Left lung (tissue), 10 donors: Measurements from ENCODE around the gene NADK. TPM values are rescaled to one million over a fixed set of nuclear protein-coding genes. Genes with fewer than 3 reads are reported as not detected.
"Not testable (repeated sequence)": the region's sequence is repeated elsewhere in the genome, so short reads cannot be mapped to it uniquely, and the experiment has no call there.

Experiments used
- ATAC-seq: fragments of 200-7000 bp; cut with Tn5 transposase; one replicate; pipeline ENCODE4 v1.9.1; 2020; ENCODE audit warnings: moderate library complexity
- DNase-seq, 4 donors: peaks; one replicate each; pipeline ENCODE4 v3.0.0-alpha.2; 2013 to 2020
- H3K27ac ChIP-seq, 2 donors: fragments of 200-600 bp; sonication (generic) in 1 of 2; one replicate each; pipeline versions ENCODE4 v1.5.0 to v1.8.0; 2020 to 2021
- H3K27me3 ChIP-seq, 2 donors: fragments of 200-600 bp; sonication (generic) in 1 of 2; one replicate each; pipeline versions ENCODE4 v1.5.0 to v1.8.0; 2020 to 2021
- H3K36me3 ChIP-seq, 2 donors: fragments of 200-600 bp; sonication (generic) in 1 of 2; one replicate each; pipeline versions ENCODE4 v1.5.0 to v1.8.0; 2020 to 2021
- H3K4me1 ChIP-seq, 2 donors: fragments of 200-600 bp; one replicate each; pipeline ENCODE4 v1.8.0; 2021
- H3K4me3 ChIP-seq, 2 donors: fragments of 200-600 bp; sonication (generic) in 1 of 2; one replicate each; pipeline versions ENCODE4 v1.5.0 to v1.8.0; 2020 to 2021; ENCODE audit warnings: mild to moderate bottlenecking in 1 of 2
- H3K9me3 ChIP-seq, 2 donors: fragments of 200-600 bp; sonication (generic) in 1 of 2; one replicate each; pipeline versions ENCODE4 v1.5.0 to v1.8.0; 2020 to 2021
- intact Hi-C, 2 donors: fragments of 100-400 bp; cut with DNase I; formaldehyde crosslinking; loops; one replicate each; pipeline versions ENCODE4 v1.11.2 to v1.14.2; 2022
- polyA plus RNA-seq, 6 donors: library from polyadenylated mRNA; unstranded; fragments of 120-200 nt; gene quantifications; one replicate each; pipeline ENCODE4 v1.2.1, GENCODE V29; 2013; ENCODE audit not compliant: insufficient read length in 6 of 6
- total RNA-seq, 2 donors: library from RNA; stranded (reverse); fragmentation: NEBNext Ultra II Directional; extraction: Animal tissue kit (Norgen Biotek cat#: 25700); gene quantifications; one replicate each; pipeline ENCODE4 v1.2.1, GENCODE V29; 2021
- TF ChIP-seq, protein P1 (sequence below), 2 donors: fragments of 200-600 bp; sonication (generic) in 1 of 2; IDR thresholded peaks; one replicate each; pipeline versions ENCODE4 v1.5.0 to v1.8.0; 2021; ENCODE audit warnings: antibody characterized with exemption in 2 of 2
- donor health status: DM: no; HTN: yes; CAD: no.
- donor health status: DM: no; HTN: no; CAD: no.

The NADK gene
- total and polyA plus RNA-seq, 8 donors = 37.2 to 126 (median 45.6) TPM

DNA sequence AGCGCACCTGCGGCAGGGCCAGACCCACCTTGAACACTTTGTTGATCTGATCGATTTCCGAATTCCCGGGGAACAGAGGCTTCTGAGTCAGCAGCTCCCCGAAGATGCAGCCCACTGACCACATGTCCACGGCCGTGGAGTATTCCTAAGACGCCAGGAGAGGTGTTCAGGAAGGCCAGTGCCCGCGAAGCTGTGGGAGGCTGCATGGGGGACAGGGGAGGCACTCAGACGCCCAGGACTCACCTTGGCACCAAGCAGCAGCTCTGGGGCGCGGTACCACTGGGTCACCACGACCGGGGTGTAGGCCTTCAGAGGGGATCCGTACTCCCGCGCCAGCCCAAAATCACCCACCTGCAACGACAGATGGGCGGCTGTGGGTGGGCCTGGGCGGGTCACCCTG is 74.5 kb downstream of the NADK start:
- DNase-seq (peak in 1 of 4 donors; percentile 59), ATAC-seq (no peak)
- Histone ChIP-seq H3K4me1 (no peaks in the 10 kb centered on the region), H3K27me3 (no peaks in the 10 kb centered on the region), H3K27ac (no peak overlapping the region), H3K4me3 (no peak overlapping the region), H3K9me3 (no peaks in the 10 kb centered on the region), H3K36me3 (peaks cover 0 to 31% of the 10 kb centered on the region in 2 donors)
- intact Hi-C loops = no loop called here
- TF ChIP-seq, protein P1, sequence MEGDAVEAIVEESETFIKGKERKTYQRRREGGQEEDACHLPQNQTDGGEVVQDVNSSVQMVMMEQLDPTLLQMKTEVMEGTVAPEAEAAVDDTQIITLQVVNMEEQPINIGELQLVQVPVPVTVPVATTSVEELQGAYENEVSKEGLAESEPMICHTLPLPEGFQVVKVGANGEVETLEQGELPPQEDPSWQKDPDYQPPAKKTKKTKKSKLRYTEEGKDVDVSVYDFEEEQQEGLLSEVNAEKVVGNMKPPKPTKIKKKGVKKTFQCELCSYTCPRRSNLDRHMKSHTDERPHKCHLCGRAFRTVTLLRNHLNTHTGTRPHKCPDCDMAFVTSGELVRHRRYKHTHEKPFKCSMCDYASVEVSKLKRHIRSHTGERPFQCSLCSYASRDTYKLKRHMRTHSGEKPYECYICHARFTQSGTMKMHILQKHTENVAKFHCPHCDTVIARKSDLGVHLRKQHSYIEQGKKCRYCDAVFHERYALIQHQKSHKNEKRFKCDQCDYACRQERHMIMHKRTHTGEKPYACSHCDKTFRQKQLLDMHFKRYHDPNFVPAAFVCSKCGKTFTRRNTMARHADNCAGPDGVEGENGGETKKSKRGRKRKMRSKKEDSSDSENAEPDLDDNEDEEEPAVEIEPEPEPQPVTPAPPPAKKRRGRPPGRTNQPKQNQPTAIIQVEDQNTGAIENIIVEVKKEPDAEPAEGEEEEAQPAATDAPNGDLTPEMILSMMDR (IDR thresholded peaks at IDR 0.05) = no peak

DNA sequence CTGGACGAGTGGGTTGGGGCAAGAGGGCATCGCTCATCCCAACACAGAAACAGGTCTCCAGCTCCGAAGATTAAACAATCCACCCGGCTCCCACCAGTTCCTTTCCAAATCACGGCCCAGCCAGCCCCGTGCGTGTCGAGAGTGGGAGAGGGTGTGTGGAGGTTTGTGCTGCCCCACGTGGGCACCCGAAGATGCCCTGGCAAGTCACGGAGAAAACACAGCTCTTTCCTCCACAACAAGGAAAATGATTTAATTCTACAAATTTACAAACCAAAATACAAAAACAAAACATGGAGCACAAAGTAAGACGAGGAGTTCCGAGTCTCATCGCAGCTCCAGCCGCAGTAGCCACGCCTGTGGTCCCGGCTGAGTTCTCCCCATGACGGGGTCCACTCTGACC is 75.8 kb downstream of the NADK start:
- H3K27me3 ChIP-seq, ATAC-seq, H3K4me1 ChIP-seq, H3K27ac ChIP-seq, intact Hi-C loops, H3K9me3 ChIP-seq, H3K4me3 ChIP-seq: not testable (repeated sequence)
- DNase-seq = peak in 1 of 4 donors; percentile 6
- H3K36me3 ChIP-seq = peaks cover 0 to 27% of the 10 kb centered on the region in 2 donors

Other genes starting within 250 kb of the NADK start
- gene TMEM240, start 237.8 kb downstream of the NADK start, total RNA-seq = 1 to 10 TPM; 2.6 to 3.5 TPM
- gene TMEM240, start 237.8 kb downstream of the NADK start, polyA plus RNA-seq = 1 to 10 TPM; 3.7 to 6.9 (median 4.6) TPM
- 100 to 1,000 TPM; 120 to 141 TPM for gene SSU72, start 203.6 kb downstream of the NADK start, total RNA-seq
- 10 to 100 TPM; 65.2 to 87.9 (median 69.2) TPM for gene SSU72, start 203.6 kb downstream of the NADK start, polyA plus RNA-seq
- 10 to 100 TPM in 1 of 2 donors, 1 to 10 TPM in 1; 7.7 to 12.2 TPM for gene FNDC10, start 178.3 kb downstream of the NADK start, total RNA-seq
- gene FNDC10, start 178.3 kb downstream of the NADK start, polyA plus RNA-seq = 1 to 10 TPM; 1.2 to 2.9 (median 2.1) TPM
- gene MIB2, start 163.0 kb downstream of the NADK start, total RNA-seq = 10 to 100 TPM; 55.3 to 73.5 TPM
- gene MIB2, start 163.0 kb downstream of the NADK start, polyA plus RNA-seq = 100 to 1,000 TPM in 1 of 6 donors, 10 to 100 TPM in 5; 43.2 to 118 (median 61.4) TPM
- gene MMP23B, start 146.3 kb downstream of the NADK start, total RNA-seq = 10 to 100 TPM; 43.5 to 56.7 TPM
- gene MMP23B, start 146.3 kb downstream of the NADK start, polyA plus RNA-seq = 10 to 100 TPM; 31.9 to 96.9 (median 58.8) TPM
- 10 to 100 TPM; 16.3 to 23.2 TPM for gene CDK11B, start 119.5 kb downstream of the NADK start, total RNA-seq
- gene CDK11B, start 119.5 kb downstream of the NADK start, polyA plus RNA-seq = 10 to 100 TPM; 39.5 to 46.8 (median 40.8) TPM
- gene SLC35E2B, start 85.7 kb downstream of the NADK start, total RNA-seq = 10 to 100 TPM; 45.7 to 55.4 TPM
- gene SLC35E2B, start 85.7 kb downstream of the NADK start, polyA plus RNA-seq = 100 to 1,000 TPM in 1 of 6 donors, 10 to 100 TPM in 5; 74.1 to 109 (median 91.3) TPM
- gene CDK11A, start 54.1 kb downstream of the NADK start, total RNA-seq = 10 to 100 TPM; 21.1 to 43.2 TPM
- gene CDK11A, start 54.1 kb downstream of the NADK start, polyA plus RNA-seq = 10 to 100 TPM; 29.3 to 45.7 (median 37.8) TPM
- gene GNB1, start 112.6 kb upstream of the NADK start, total RNA-seq = 100 to 1,000 TPM; 347 to 360 TPM
- gene GNB1, start 112.6 kb upstream of the NADK start, polyA plus RNA-seq = 100 to 1,000 TPM; 241 to 301 (median 264) TPM
- gene CALML6, start 136.8 kb upstream of the NADK start, total RNA-seq = 1 to 10 TPM in 1 of 2 donors, under 1 TPM in 1; 0.67 to 1.0 TPM
- 1 to 10 TPM in 3 of 6 donors, under 1 TPM in 3; 0.69 to 1.5 (median 0.98) TPM for gene CALML6, start 136.8 kb upstream of the NADK start, polyA plus RNA-seq
- 1 to 10 TPM; 1.2 to 1.6 TPM for gene TMEM52, start 140.8 kb upstream of the NADK start, total RNA-seq
- gene TMEM52, start 140.8 kb upstream of the NADK start, polyA plus RNA-seq = 1 to 10 TPM; 1.9 to 4.1 (median 2.7) TPM
- 1 to 10 TPM in 1 of 2 donors, under 1 TPM in 1; 0.23 to 2.6 TPM for gene CFAP74, start 225.3 kb upstream of the NADK start, total RNA-seq
- gene CFAP74, start 225.3 kb upstream of the NADK start, polyA plus RNA-seq = 1 to 10 TPM; 1.2 to 4.7 (median 3.2) TPM
- under 1 TPM; 0.31 to 0.50 TPM for gene GABRD, start 240.9 kb upstream of the NADK start, total RNA-seq
- 10 to 100 TPM in 3 of 6 donors, 1 to 10 TPM in 3; 8.9 to 14.2 (median 9.8) TPM for gene GABRD, start 240.9 kb upstream of the NADK start, polyA plus RNA-seq